Measurements from ENCODE around the gene OTUB2.
A peak's percentile ranks its signal among the peaks of the same experiment; 100 is the strongest.

Gene OTUB2

DNA sequence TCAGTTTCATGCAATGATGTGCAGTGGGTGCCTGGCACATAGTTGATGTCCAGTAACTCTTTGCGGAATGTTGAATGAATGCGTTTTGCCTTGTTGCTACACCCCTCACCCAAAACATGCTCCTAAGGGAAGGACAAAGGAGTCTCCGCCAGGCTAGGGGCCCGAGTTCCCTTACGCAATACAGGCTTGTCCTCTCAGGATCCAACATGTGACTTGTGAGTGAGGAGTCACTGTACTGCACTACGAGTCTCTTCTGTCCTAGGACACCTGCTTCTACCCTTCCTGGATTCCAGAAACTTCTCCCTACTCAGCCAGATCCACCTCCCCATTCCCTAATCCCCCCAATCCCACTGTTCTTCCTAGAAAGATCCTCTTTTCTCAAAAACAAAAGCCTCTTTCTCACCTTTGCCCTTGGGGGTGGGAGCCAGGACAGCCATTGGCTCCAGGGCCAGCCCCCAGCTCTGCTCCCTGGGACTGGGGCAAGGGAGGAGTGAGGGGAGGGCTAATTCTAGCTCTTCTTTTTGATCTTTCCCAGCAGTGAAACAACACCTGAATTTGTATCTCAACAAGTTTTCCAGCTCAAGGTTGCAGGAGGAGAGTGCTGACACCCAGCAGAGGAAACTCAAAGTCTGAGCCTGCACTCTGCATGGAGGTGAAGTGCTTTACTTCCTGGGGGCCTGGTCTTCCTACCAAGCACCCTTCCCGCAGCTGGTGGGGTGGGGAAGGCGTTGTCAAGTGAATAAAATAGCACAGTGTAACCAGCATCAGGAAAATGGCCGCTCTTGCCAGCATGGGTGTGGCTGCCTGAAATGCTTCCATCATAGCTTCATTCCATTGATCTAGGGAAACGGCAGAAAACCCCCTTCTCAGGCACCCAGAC, 3.4 kb upstream of the OTUB2 start:
- no peak for DNase-seq

DNA sequence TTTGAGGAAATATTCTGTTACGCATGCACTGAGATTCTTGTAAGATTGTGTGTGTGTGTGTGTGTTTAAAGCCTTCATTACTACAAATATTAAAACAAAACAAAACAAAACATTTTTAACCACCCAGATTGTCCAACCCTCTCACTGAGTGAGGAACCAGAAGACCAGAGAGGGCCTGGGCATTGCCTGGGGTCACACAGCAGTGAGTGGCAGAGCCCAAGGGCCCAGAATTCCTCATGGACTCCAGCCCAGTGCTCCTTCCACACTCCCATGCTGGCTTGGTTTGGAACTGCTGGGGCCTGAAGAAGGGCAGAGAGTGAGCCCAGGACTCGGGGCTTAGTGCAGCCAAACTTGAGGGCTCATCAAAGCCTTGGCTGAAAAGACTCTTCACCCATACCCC, 1.6 kb upstream of the OTUB2 start:
- no peak for DNase-seq

DNA sequence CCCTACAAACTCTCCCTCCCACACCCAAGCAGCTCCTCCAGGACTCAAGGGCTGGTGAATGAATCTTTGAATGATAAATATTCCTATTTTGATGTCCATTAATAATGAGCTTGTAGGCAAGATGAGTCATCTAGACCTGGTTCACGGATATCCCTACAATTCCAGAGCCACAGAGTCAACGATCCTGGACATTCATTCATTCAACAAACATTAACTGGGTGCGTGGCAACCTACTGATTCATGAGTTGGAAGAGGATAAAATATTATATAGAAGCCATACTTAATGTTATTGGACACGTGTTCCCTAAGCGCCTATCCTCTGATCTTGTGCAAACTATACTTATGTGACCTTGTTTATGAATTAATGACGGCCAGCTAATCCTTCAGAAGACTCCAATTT, 420 bp upstream of the OTUB2 start:
- no peak for DNase-seq

DNA sequence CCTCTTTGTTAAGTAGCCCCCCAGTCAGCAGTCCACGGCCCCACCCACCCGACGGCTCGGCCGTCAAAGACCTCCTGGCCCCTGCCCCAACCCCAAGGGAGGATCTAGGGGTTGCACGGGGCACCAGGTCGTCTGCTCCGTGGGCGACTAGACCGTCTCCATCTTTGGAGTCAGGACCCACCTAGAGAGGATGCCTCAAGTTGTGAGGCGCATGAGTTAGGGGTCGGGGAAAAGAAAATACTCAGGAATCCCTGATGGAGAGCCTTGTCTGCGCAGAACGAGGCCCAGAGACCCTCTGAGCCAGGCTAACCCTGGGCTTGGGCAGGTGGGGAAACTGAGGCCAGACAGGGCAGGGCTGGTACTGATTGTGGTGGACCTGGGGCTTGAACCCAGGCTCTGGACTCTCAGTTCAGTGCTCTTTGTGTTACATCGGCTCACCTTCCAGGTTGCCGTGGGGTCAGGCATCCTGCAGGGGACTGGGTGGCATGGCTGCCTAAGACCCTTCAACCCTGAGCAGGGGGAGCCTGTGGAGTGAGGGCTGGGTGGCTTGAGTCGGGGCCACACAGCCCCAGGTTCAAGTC, 839 bp downstream of the OTUB2 start:
- DNase-seq: no peak

DNA sequence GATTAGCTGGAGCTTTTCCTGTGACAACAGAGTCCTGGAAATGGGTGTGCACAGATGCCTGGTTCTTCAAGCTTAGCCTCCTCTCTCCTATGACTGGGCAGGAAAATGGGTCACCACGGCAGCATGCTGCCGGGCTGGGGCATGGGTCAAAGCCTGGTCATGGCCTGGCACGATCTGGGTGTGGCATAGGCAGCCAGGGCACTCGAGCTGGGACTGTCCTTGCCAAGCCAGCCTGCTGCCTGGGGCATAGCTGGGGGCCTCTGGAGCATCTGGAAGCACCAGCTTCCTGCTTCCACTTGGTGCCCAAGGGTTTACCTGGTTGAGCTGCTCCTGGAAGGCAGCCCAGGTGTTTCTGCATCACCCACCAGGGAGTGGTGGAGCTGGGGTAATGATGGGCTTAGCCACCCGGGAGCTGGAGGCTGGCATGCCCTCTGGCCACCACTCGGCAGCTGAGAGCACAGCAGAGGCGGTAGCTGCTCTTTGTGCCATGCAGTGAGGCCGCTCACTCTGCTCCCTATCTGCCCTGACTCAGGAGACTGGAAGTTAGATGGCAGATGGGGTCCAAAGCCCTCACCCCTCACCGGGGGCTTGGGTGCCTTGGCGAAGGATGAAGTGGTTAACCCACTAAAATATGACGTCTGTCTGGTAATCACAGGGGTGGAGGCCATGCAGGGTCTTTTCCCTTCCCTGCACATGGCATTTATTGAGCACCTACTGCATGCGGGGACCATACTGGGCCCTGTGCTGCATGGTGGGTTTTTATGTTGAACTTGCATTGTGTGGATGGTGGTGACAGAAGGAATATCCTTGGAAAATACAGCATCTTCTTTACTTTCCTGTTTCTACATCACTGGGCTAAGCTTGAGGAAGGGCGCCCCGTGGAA, 1.7 kb downstream of the OTUB2 start:
- DNase-seq: no peak

DNA sequence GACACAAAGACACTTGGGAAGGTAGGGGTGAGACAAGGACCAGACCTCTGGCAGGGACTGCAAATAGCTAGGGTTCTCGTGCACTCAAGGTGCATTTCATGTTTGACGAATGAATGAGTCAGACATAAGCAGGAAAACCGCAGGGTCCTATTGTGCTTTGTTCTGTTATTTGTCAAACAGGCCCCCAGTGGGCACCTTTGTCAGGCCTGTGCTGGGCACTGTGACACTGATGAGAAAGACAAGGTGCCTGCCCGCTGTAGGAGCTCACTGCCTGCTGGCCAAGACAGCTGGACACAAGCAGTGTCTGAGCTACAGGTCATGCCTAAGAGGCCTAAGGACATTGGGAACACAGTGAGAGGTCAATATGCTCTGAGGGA, 2.3 kb downstream of the OTUB2 start:
- no peak for DNase-seq

DNA sequence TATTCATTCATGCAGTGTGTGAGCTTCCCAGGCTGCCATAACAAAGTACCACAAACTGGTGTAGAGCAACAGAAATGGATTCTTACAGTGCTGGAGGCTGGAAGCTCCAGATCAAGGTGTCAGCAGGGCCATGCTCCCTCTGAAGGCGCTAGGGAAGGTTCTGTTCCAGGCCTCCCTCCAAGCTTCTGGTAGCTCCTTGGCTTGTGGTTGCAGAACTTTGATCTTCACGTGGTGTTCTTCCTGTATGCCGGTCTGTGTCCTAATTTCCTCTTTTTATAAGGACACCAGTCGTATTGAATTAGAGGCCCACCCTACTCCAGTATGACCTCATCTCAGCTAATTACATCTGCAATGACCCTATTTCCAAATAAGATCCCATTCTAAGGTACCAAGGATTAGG, 3.1 kb downstream of the OTUB2 start:
- DNase-seq: no peak

DNA sequence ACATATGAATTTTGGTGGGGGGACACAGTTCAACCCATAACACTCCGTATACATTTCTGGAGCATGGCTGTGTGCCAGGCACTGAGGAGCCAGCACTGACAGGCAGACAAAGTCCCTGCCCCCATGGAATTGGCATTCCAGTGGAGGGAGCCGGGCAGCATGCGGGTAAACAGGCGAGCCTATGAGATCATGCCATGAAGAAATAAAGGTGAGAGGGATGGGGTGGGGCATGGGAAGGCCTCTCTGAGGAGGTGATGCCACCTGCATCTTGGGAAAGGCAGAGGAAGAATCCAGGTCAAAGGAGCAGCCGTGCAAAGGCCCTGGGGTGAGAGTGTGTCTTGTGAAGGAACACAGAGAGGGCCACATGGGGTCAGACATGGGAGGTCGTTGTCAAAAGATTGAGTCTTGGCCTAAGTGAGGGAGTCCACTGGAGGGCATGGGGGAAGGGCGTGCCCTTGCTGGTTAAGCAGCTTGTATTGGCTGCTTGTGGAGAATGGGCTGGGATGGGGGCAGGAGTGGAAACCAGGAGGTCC, 3.6 kb downstream of the OTUB2 start:
- DNase-seq: no peak

DNA sequence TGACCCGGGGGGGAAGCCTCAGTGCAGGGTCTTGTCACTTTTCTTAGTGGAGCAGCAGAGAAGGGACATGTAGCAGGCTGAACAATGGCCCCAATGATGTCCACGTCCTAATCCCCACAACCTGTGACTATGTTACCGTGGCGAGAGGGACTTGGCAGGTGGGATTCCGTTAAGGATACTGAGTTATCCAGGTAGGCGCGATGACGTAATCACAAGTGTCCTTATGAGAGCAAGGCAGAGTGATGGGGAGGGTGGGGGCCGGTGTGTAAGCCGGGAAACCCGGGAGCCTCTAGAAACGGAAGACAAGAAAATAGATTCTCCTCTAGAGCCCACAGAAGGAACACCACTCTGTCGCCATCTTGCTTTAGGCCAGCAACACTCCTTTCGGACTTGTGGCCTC, 4.4 kb downstream of the OTUB2 start:
- no peak for DNase-seq

DNA sequence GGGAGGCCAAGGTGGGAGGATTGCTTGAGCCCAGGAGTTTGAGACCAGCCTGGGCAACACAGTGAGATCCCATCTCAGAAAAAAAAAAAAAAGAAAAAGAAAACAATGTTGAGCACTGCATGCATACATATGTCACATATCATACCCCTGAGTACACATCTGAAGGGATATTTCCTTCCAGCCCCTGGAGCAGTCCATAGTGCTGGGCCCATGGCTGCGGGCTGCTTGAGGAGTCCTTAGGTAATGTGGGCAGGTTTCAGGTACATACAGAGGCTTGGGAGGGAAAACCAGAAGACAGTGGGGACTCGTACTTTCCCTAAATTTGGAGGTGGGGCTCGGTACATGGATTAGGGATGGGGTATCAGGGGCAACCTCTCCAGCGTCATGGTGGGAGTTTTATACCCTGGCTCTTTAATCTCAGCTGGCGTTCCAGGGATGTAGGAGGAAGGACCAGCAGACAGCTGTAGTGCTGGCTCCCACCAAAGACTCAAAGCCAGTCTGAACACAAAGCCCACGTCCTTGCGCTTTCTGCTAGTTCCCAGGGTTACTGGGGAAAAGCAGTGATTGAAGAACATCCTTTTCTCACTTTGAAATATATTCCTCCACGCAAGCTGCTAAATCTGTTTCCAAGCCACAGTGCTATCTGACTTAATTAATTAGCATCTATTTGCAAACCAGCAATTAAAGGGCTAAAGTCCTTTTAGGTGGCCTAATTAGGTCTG, 5.2 kb downstream of the OTUB2 start:
- DNase-seq: no peak

DNA sequence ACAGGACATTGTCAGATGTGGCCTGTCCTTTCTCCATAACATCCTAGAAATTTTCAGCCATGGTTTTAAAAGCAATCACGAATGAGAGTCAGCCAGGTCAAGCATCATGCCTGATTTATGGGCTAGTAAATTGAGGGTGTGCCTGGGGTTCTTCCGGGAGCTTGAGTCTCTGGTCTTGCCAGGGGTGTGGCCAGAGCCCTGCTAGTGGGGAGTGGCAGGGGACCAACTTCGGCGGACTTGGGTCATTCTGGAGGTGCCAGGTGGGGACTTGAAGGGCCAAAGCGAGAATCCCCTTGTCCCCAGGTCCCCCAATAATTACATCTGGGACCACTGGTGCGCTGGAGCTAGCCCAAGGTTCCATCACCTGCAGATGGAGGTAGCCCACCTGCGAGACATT, 5.7 kb downstream of the OTUB2 start:
- no peak for DNase-seq

DNA sequence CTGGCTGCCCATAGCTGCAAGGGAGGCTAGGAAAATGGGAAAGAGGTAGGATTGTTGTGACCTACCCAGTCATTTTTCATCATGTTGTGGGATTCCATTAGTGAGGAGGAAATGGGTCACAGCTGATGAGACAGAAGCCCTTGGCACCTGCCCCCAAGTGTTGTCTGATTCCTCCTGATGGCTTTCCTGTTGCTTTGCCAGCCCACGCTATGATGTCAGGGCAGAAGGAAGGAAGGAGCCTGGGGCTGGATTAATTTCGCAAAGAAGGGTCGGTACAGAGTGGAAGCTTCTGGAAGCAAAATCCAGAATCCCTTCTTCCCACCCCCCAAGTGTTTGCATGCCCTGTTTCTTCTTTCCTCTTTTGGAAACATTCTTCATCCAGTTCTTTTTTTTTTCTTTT, 8.7 kb downstream of the OTUB2 start:
- DNase-seq: no peak

DNA sequence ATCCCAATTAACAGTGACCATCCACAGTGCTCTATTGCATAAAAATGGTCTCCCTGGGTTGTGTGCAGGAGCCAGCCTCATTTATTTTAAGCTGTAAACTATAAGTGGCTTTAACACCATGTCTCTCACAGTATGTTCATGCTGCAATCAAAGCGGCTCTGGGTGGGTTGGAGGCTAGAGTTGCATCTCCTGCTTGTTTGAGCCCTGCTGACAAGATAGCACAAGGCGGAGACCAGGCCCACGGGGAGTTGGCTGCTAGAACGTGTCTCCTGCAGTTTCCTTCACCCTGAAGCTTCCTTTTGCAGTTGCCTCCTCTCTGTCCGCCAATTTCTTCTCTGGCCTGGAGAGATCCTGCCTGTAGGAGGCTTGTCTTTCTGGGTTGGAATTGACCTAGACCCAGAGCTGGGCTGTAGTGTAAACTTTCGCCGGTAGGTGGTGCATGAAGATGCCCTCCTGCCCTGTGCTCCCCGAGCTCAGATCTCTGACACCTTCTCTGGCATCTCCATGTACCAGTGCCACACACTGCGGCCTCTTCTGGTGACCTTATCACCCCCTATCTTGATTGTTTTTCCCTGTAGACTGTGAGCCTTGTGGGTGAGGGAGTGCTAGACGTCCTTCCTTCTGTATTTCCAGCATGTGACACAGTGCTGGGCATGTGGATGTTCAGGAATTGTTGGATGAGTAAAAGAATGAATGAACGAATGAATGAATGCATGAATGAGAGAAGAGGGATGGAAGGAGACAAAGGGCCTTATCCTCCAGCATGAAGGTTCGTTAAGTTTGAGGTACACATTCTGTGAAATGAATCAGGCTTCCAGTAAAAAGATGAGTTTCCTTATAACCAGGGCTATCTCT, 10.4 kb downstream of the OTUB2 start:
- peak; percentile 69 for DNase-seq

DNA sequence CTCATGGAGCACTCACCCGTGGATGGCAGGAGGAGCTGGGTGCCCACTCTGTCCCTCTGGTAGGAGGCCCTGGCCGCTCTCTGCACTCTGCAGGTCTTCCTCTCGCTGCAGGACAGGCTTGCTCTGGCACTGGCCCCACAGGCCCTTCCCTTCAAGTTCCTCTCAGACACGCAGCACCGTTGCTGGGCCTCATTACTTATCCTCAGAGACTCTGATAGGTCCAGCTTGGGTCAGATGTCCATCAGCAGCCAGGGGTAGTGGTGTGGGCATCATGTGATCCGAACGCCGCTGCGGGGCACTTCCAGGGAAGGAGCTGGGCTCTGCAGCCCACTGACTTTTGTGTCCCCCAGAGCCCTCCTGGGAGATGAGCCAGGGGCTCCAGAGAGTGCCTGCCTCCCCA, 11.8 kb downstream of the OTUB2 start:
- no peak for DNase-seq

DNA sequence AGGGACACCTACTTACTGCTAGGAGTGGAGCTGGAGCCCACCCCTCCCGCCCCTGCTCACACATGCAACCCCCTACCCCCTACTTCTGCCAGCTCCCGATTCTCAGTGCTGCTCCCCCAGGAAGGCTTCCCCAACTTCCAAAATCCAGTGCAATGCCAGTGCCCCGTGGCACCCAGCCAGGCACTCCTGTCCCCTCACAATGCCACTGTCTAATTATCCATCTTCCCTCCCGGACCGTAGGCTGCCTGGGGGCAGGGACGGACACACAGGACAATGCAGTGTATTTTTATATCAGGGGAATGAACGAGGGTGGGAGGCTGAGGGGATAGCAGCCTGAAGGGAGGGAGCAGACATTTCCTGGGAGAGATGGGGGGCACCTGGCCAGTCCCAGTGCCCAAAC, 12.4 kb downstream of the OTUB2 start:
- no peak for DNase-seq

DNA sequence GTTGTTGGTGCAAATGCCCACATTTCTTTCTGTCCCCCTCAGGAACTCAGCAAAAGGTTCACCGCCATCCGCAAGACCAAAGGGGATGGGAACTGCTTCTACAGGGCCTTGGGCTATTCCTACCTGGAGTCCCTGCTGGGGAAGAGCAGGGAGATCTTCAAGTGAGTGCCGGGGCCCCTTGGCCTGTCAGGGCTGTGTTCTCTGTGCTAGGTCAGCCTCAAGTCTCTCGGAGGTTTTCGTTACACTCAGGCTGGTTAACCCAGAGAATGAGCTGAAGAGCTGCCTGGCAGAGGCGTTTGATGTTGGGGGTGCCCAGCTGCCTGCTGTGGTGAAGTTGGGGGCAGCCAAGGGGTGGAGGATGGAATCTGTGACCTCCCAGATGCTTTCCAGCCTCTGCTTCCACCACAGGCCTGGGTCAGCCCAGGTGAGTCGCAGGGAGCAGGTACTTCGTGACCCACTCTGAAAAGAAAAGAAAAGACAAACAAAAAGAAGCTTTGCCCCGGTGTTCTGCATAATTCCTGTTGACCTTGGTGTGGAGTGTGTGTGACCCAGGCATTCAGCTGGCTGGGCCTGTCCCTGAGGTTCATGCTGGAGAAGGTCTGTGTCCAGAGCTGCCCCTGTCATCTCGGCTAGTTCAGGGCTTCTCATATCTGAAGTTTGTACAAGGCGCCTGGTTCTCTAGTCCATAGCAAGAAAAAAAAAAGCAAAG, 12.9 kb downstream of the OTUB2 start:
- DNase-seq: no peak

DNA sequence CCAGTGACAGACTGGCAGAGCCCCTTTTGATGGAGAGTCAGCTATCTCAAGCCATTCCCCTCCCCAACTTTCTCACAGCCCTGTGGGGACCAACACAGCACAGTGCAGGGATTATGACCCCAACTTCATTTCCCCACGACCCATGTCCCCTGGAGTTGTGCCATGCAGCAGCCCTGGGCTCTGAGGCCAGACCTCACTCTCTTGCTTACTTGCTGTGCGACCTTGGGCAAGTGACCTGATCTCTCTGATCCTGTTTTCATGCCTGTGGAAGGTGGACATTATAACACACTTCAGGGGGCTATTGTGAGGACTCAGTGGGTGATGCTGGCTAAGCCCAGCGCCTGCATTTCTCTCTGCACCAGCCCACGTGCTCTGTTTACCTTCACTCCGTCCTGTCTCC, 14.1 kb downstream of the OTUB2 start:
- DNase-seq: no peak

DNA sequence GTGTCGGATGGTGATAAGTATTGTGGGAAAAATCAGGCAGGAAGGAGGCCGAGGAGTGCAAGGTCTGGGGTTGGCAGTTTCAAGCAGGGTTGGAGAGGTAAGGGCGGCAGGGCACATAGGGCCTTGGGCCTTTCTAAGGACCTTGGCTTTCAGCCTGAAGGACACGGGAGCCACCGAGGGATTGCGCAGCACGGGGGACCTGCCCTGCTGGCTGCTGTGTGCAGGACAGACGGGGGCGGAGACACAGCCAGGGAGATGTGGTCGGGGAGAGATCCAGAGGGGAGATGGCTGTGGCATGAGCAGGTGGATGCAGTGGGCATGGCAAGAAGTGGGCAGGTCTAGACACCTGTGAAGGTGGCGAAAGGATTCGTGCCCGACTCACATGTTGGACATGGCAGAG, 14.7 kb downstream of the OTUB2 start:
- no peak for DNase-seq

DNA sequence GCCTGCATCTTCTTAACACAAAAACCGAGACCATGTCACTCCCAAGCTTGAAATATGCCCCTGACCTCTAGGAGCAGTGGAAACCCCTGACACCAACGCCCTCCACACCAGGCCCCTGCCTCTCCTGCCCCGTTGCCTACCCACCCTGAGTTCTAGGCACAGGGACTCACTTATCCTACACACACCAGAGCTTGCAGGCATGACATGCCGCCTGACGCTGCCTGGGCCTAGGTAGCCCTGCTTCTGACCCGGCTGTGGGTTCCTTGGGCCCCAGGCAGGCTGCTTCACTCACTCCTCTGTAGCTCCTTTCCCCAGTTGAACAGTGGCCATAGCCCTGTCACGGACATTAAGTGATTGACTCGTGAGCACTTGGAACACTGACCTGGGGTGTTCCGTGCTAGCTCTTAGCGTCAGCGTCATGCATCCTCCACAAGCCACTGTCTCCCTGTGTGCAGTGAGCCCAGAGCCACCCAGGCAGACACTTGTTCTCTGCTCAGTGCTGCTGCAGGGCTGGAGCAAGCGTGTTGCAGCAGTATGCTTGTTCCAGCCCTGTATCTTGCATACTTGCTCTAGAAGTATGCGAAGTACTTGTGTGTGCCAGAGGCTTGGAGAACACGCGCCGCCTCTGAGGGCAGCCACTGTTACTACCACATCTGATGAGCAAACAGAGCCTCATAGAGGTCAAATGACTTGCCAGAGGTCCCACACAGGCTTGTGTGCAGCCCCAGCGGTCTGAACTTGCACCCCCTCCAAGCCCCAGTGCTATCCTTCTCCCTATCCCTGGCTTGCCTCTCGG, 15.6 kb downstream of the OTUB2 start:
- no peak for DNase-seq

DNA sequence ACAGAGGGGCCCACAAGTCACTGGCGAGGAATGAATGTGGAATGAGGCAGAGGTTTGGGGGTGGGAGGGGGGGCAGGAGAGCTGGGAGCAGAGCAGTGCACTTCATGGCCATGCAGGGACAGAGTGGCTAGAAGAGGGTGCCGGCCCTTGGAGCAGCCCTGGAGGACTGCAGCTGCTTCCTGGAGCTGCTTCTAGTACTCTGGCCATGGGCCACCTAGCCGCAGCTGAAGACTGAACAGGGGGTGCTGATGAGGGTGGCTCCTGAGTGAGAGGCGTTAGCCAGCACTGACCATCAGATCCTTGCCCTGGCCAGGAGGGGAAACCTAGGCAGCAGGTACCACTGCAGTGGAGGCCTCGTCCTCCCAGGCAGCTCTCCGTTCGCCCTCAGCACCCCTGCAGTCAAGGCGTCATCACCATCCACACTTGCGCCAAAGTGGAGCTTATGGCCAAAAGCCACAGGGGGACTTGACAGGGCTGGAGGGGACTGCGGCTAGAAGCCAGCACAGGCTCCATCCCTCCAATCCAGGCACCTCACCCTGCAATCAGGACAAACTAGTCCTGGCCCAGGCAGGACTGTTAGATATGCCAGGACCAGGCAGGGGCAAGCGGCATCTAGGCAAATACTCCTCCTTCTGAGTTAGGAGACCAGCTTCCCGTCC, 16.4 kb downstream of the OTUB2 start:
- DNase-seq: no peak

Measured in activated CD4-positive, alpha-beta T cell treated with anti-CD3 and anti-CD28 coated beads, Interleukin-2, amount 50 U/mL, for 4 hours (primary cell).